Lower leg skin (tissue), 4 donors: ENCODE data around the gene CRACR2B. TPM values are rescaled to one million over a fixed set of nuclear protein-coding genes. Genes with fewer than 3 reads are reported as not detected.

Experiments used
- DNase-seq, 2 donors: peaks; one replicate each; pipeline ENCODE4 v3.0.0-alpha.2; 2019; ENCODE audit warnings: low spot score in 2 of 2
- H3K4me3 ChIP-seq: fragments of 200-600 bp; sonication (generic); 2 replicates; pipeline ENCODE4 v1.5.1; 2017; ENCODE audit warnings: mild to moderate bottlenecking, low read depth; ENCODE audit not compliant: poor library complexity, severe bottlenecking
- POLR2A ChIP-seq, 2 donors: fragments of 450-650 bp; IDR thresholded peaks; one replicate each; pipeline ENCODE4 v1.6.1; 2016 to 2017; ENCODE audit warnings: antibody characterized with exemption in 2 of 2, mild to moderate bottlenecking in 1 of 2, moderate library complexity in 1 of 2
- WGBS, 2 donors: methylation state at CpG; one replicate each; pipeline ENCODE4 v1.1.5; 2018; 5-methylcytosine and 5-hydroxymethylcytosine counted together
- intact Hi-C: fragments of 100-400 bp; cut with DNase I; formaldehyde crosslinking; loops from one replicate; pipeline ENCODE4 v1.15.0; 2023; ENCODE audit warnings: low total_unique reads
- total RNA-seq, 4 donors: library from RNA; depleted of rRNA; stranded (reverse); fragments of >200 nt; gene quantifications; one replicate each; pipeline ENCODE4 v1.1.0, GENCODE V29; 2016
- TF ChIP-seq, protein P1 (sequence below), 3 donors: fragments of 450-650 bp; IDR thresholded peaks; one replicate each; pipeline ENCODE4 v1.5.1; 2016; ENCODE audit warnings: antibody characterized with exemption in 3 of 3, mild to moderate bottlenecking in 3 of 3, moderate library complexity in 2 of 3

Gene CRACR2B
- total RNA-seq, 4 donors from 2014 or later: 14.5 to 47.9 (median 32.3) TPM

DNA sequence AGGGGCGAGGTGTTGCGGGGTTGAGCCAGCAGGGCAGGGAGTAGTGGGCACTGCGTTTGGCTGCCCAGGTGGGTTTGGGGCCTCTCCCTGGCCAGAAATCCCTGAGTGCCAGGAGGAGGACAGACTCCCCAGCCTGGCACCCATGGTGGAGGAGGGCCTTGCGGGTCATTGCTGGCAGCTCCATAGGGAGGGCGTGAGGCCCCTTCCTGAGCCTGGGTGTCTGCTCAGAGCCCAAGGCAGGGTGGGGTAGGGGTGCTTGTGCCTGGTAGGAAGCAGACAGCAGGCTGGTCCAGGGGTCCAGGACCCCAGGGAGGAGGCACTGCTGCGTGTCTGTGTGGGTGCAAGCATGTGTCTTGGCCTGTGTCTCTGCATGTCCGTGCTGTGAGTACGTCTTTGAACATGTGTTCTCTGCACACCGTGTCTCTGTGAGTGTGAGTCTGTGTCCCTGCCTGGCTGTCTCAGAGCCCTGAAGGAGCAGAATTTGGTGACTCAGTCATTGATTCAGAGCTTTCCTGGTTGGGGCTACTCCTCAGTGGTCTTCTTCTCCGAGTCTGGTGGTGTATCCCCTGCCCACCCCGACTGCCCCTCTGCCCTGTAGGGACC is 18.9 kb downstream of the CRACR2B start:
- intact Hi-C loops: no loop called here
- no peak overlapping the region for H3K4me3 ChIP-seq
- no peak for DNase-seq
- TF ChIP-seq POLR2A (IDR thresholded peaks at IDR 0.05): no peak
- WGBS, 2 donors: 34 to 54% methylated on average over 8 to 9 of the region's 11 CpGs

DNA sequence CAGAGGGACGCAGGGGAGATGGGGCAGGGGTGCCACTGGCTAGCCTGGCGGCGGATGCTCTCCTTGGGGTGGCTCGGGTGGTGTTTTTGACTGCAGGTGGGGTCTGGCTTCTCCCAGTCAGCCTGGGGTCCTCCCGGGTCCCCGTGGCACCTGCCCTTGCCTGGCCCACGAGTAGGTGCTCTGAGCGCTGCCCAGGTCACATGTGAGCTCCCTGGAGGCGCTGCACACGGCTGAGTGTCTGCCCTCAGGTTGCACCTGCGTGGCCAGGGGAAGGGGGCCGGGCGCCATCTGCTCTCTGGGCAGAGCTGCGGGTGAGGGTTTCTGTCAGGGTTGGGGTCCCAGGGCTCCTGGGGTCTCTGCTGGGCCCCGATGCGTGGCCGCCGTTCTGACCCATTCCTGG is 20.2 kb downstream of the CRACR2B start:
- TF ChIP-seq POLR2A (IDR thresholded peaks at IDR 0.05): no peak
- TF ChIP-seq, protein P1, sequence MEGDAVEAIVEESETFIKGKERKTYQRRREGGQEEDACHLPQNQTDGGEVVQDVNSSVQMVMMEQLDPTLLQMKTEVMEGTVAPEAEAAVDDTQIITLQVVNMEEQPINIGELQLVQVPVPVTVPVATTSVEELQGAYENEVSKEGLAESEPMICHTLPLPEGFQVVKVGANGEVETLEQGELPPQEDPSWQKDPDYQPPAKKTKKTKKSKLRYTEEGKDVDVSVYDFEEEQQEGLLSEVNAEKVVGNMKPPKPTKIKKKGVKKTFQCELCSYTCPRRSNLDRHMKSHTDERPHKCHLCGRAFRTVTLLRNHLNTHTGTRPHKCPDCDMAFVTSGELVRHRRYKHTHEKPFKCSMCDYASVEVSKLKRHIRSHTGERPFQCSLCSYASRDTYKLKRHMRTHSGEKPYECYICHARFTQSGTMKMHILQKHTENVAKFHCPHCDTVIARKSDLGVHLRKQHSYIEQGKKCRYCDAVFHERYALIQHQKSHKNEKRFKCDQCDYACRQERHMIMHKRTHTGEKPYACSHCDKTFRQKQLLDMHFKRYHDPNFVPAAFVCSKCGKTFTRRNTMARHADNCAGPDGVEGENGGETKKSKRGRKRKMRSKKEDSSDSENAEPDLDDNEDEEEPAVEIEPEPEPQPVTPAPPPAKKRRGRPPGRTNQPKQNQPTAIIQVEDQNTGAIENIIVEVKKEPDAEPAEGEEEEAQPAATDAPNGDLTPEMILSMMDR (IDR thresholded peaks at IDR 0.05): no peak
- WGBS, 2 donors: 73 to 91% methylated on average over 7 to 11 of the region's 18 CpGs

DNA sequence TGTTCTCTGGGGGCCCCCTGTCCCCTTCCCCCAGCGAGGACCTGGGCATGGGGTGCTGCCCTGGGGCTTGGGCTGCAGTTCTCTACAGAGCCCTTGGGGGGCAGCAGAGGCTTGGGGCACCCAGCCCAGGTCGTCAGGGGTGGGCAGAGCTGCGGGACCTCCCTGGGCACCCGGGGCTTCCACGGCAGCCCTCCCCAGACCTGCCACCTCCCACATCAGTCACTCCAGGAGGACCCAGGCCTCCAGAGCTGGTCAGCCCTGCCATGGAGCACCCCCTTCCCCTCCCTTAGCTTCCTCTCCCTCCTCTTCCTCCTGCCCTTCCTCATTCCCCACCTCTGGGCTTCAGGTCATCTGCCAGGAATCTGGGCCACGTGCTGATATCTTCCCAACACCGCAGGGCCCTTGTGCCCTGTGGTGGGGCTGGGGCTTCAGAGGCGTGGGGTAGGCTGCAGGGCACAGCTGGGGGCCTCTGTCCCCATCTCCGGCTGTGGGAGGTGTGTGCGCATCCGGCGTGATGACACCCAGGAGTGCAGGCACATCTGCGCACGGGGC is 20.7 kb downstream of the CRACR2B start:
- no peak for DNase-seq
- H3K4me3 ChIP-seq: no peak overlapping the region
- intact Hi-C loops: no loop called here
- TF ChIP-seq, protein P1 (IDR thresholded peaks at IDR 0.05): peak in 1 of 3 donors; percentile 6
- TF ChIP-seq POLR2A (IDR thresholded peaks at IDR 0.05): no peak
- 36 to 42% methylated on average over 11 to 14 of the region's 14 CpGs for WGBS, 2 donors

More for the DNA sequence above, 20.2 kb downstream of the CRACR2B start:
- H3K4me3 ChIP-seq: no peak overlapping the region
- no peak for DNase-seq
- intact Hi-C loops: no loop called here

DNA sequence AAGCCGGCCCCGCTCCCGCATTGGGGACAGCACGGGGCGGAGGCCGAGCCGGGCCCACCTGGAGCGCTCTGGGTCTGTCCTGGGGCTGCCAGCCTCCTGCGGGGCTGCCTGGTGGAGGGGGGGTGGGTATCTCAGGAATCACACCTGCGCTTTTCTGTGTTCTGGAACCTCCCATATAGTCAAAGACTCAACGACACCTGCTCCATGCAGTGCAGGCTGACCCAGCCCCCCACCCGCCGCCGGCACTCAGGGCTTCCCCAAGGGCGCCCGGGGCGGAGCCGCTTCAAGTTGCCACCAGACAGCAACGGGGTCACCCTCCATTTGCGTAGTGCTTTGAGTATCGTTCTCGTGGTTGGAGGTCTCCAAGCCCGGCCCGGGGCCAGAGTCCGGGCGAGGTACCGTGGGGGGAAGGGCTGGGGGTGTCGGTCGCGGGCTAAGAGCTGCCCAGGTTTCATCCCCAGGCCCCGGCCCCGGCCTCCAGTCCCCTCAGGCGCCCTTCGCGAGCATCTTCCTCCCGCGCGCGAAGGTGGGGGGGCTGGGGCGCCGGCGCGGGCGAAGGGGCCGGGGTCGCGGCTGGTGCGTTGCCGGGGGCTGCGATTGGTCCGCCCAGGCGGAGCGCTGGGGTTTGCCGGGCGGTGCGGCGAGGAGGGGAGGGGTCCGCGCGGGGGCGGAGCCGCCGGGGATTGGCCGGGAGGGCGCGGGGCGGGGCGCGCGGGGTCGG is 21.5 kb downstream of the CRACR2B start:
- intact Hi-C loops: no loop called here
- WGBS, 2 donors: 22 to 43% methylated on average over 11 to 54 of the region's 71 CpGs
- no peak for DNase-seq
- no peak overlapping the region for H3K4me3 ChIP-seq
- no peak for TF ChIP-seq POLR2A (IDR thresholded peaks at IDR 0.05)

DNA sequence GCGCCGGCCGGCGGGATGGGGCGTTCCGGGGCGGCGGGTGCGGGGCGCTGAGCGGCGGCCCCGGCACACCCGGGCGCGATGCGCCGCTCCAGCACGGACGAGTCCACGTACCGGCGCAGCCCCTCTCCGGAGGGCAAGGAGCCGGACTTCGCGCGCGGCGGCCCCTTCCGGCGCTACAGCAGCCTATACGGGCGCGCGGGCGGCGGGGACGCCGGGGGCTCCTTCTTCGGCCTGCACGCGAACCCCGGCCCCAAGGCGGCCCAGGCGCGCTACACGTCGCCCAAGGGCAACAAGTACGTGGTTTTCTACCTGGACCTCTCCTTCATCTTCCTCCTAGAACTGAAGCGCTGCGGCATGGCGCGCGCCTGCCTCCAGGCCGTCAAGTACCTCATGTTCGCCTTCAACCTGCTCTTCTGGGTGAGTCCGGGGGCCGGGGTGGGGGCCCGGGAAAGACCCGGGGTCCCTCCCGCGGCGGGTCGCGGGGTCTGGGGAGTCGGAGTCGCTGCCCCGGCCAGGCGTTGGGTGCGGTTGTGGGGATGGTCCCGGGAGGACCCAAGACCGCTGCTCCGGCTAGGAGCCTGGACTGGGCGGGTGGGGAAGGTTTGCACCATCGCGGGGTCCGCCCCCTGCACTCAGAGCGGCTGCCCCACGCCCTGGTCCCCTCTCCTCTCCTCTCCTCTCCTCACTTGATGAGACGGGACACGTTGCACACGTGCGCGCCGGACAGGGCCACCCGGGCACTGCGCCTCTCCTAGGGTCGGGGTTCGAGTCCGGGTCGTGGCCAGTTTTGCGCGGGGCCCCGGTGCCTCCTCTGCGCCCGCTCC is 22.4 kb downstream of the CRACR2B start:
- DNase-seq: no peak
- H3K4me3 ChIP-seq: no peak overlapping the region
- TF ChIP-seq, protein P1 (IDR thresholded peaks at IDR 0.05): no peak
- TF ChIP-seq POLR2A (IDR thresholded peaks at IDR 0.05): no peak
- WGBS, 2 donors: 62 to 65% methylated on average over 59 to 74 of the region's 97 CpGs
- intact Hi-C loops: no loop called here

DNA sequence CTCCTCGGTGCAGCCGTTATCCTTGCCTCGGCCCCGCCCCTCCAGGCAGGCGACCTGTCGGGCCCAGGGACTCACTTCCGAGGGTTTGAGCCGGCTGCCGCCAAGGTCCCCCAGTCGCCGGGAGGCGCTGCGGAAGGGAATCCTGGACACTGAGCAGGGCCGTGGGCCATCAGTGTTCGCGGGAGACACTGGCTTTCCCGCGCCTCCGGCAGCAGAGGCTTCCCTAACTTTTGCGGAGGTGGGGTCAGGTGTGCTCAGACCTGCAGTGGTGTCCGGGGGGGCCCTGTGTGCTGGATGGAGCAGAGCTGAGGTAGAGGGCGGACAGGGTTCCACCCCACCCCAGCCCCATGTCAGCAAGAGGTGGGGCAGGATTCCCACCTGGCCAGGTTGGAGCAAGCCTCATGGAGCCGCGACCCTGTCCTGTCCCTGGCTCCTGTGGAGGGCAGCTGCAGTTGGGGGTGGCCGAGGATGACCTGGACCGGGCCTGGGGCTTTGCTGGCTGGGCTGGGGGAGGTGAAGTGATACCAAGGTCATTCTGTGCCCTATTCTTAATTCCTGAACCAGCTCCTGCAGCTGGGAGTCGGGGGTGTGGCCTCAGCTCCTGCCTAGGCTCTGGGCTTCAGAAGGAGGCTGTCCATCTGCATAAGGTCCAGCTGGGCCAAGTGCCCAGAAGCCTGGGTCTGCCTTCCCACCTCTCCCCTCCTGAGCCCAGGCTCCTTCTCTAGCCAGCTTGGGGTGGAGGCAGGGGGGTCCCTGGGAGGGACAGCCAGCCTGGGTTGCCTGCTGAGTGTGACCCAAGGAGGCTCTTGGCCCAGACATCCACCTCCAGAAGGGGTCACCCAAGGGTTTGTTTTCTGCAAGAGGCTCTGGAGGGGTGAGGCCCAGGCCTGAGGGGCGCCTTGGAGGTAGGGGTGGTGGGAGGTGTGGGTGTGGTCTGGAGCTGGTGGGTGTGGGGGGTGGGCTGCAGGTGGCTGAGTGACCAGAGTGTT is 23.4 kb downstream of the CRACR2B start:
- no peak for DNase-seq
- no peak overlapping the region for H3K4me3 ChIP-seq
- intact Hi-C loops: no loop called here
- WGBS, 2 donors: 74 to 85% methylated on average over 23 to 27 of the region's 28 CpGs
- TF ChIP-seq, protein P1 (IDR thresholded peaks at IDR 0.05): no peak
- TF ChIP-seq POLR2A (IDR thresholded peaks at IDR 0.05): no peak
